Measurements from ENCODE around the gene NCOA6.

Gene NCOA6

GRCh38 chr20:34798871-34799270 is 26.6 kb downstream of the NCOA6 start:
- Histone ChIP-seq H4K20me1 (ENCODE audit: insufficient read depth, low read length) (no peaks in the 10 kb centered on the region), H3K36me3 (ENCODE audit: insufficient read depth, low read length) (no peaks in the 10 kb centered on the region), H3K27me3 (ENCODE audit: insufficient read depth, low read length) (no peaks in the 10 kb centered on the region), H3K9ac (ENCODE audit: low read length) (no peak overlapping the region), H3K79me2 (ENCODE audit: insufficient read depth, low read length) (peaks cover 48% of the 10 kb centered on the region), H3K9me3 (ENCODE audit: low read length) (no peaks in the 10 kb centered on the region), H3F3A (ENCODE audit: insufficient read depth, low read length) (no peaks in the 10 kb centered on the region), H3K27ac (ENCODE audit: low read depth, low read length, poor library complexity, severe bottlenecking) (no peak overlapping the region), H3K4me1 (ENCODE audit: insufficient read depth, low read length, severe bottlenecking) (no peaks in the 10 kb centered on the region), H3K4me3 (ENCODE audit: low read depth, low read length, poor library complexity, severe bottlenecking) (no peak overlapping the region), H2AFZ (ENCODE audit: low read length) (no peak overlapping the region), H3K9me2 (ENCODE audit: low read depth, low read length) (no peaks in the 10 kb centered on the region), H3K4me2 (ENCODE audit: low read length) (no peak overlapping the region)
- TF ChIP-seq EZH2 (IDR thresholded peaks at IDR 0.05; ENCODE audit: borderline replicate concordance, low read length) (no peak), CTCF (IDR thresholded peaks at IDR 0.05; ENCODE audit: low read length) (no peak)

GRCh38 chr20:34798328-34798727 is 27.1 kb downstream of the NCOA6 start:
- no peaks in the 10 kb centered on the region for H3K4me1 ChIP-seq (ENCODE audit: insufficient read depth, low read length, severe bottlenecking)
- no peak overlapping the region for H2AFZ ChIP-seq (ENCODE audit: low read length)
- H3K9ac ChIP-seq (ENCODE audit: low read length): no peak overlapping the region
- no peaks in the 10 kb centered on the region for H3K9me3 ChIP-seq (ENCODE audit: low read length)
- H3K4me3 ChIP-seq (ENCODE audit: low read depth, low read length, poor library complexity, severe bottlenecking): no peak overlapping the region
- no peak overlapping the region for H3K27ac ChIP-seq (ENCODE audit: low read depth, low read length, poor library complexity, severe bottlenecking)
- H4K20me1 ChIP-seq (ENCODE audit: insufficient read depth, low read length): no peaks in the 10 kb centered on the region
- H3F3A ChIP-seq (ENCODE audit: insufficient read depth, low read length): no peaks in the 10 kb centered on the region
- TF ChIP-seq EZH2 (IDR thresholded peaks at IDR 0.05; ENCODE audit: borderline replicate concordance, low read length) (no peak), CTCF (IDR thresholded peaks at IDR 0.05; ENCODE audit: low read length) (no peak)
- no peaks in the 10 kb centered on the region for H3K36me3 ChIP-seq (ENCODE audit: insufficient read depth, low read length)
- no peaks in the 10 kb centered on the region for H3K9me2 ChIP-seq (ENCODE audit: low read depth, low read length)
- H3K79me2 ChIP-seq (ENCODE audit: insufficient read depth, low read length): peaks cover 54% of the 10 kb centered on the region
- H3K27me3 ChIP-seq (ENCODE audit: insufficient read depth, low read length): no peaks in the 10 kb centered on the region
- H3K4me2 ChIP-seq (ENCODE audit: low read length): no peak overlapping the region

DNA sequence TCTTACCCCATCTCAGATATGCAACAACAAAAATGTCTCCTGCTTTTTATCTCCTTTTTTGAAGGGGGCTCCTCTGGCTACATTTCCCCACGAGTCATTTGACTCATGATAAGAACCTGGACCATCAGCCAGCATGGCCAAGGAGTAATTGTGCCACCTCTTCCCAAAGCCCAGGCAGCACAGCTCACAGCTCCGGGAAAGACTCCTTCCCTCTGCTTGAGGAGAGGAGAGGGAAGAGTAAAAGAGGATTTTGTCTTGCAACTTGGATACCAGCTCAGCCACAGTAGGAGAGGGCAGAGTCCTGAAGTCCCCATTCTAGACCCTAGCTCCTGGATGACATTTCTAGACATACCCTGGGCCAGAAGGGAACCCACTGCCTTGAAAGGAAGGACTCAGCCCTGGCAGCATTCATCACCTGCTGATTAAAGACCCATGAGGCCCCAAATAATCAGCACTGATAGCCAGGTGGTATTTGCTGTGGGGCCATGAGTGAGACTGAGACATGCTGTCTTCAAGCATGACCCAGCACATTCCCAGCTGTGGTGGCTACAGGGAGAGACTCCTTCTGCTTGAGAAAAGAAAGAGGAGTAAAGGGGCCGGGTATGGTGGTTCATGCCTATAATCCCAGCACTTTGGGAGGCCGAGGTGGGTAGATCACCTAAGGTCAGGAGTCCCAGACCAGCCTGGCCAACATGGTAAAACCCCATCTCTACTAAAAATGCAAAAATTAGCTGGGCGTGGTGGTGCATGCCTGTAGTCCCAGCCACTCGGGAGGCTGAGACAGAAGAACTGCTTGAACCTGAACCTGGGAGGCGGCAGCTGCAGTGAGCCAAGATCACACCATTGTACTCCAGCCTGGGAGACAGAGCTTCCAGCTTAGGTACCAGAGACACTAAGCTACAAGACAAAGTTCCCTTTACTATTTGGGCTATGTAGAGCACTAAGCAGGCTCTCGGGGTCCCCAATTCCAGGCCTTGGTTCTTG is 28.1 kb downstream of the NCOA6 start:
- TF ChIP-seq CTCF (IDR thresholded peaks at IDR 0.05; ENCODE audit: low read length) (no peak), EZH2 (IDR thresholded peaks at IDR 0.05; ENCODE audit: borderline replicate concordance, low read length) (no peak)
- H3K9me3 ChIP-seq (ENCODE audit: low read length): no peaks in the 10 kb centered on the region
- no peaks in the 10 kb centered on the region for H3K36me3 ChIP-seq (ENCODE audit: insufficient read depth, low read length)
- no peak overlapping the region for H3K4me2 ChIP-seq (ENCODE audit: low read length)
- H3K27me3 ChIP-seq (ENCODE audit: insufficient read depth, low read length): no peaks in the 10 kb centered on the region
- H3K9ac ChIP-seq (ENCODE audit: low read length): no peak overlapping the region
- H3K27ac ChIP-seq (ENCODE audit: low read depth, low read length, poor library complexity, severe bottlenecking): no peak overlapping the region
- H3K9me2 ChIP-seq (ENCODE audit: low read depth, low read length): no peaks in the 10 kb centered on the region
- no peaks in the 10 kb centered on the region for H4K20me1 ChIP-seq (ENCODE audit: insufficient read depth, low read length)
- H3K79me2 ChIP-seq (ENCODE audit: insufficient read depth, low read length): peaks cover 58% of the 10 kb centered on the region
- peaks cover 1% of the 10 kb centered on the region for H3K4me1 ChIP-seq (ENCODE audit: insufficient read depth, low read length, severe bottlenecking)
- no peaks in the 10 kb centered on the region for H3F3A ChIP-seq (ENCODE audit: insufficient read depth, low read length)
- H2AFZ ChIP-seq (ENCODE audit: low read length): no peak overlapping the region
- no peak overlapping the region for H3K4me3 ChIP-seq (ENCODE audit: low read depth, low read length, poor library complexity, severe bottlenecking)
